Mucosa of descending colon (tissue), 3 donors: ENCODE results near the gene CACNG5. TPM values are rescaled to one million over a fixed set of nuclear protein-coding genes. Genes with fewer than 3 reads are reported as not detected.

Source experiments
- ATAC-seq: fragments of 200-7000 bp; cut with Tn5 transposase; one replicate; pipeline ENCODE4 v1.9.1; 2020; ENCODE audit warnings: mild to moderate bottlenecking, moderate library complexity
- DNase-seq, 3 donors: peaks; one replicate each; pipeline ENCODE4 v3.0.0-alpha.2; 2020
- H3K36me3 ChIP-seq: fragments of 200-600 bp; one replicate; pipeline ENCODE4 v1.8.0; 2021; ENCODE audit warnings: low read depth, mild to moderate bottlenecking
- H3K4me1 ChIP-seq: fragments of 200-600 bp; one replicate; pipeline ENCODE4 v1.8.0; 2021; ENCODE audit warnings: low read depth, mild to moderate bottlenecking
- H3K4me3 ChIP-seq: fragments of 200-600 bp; one replicate; pipeline ENCODE4 v1.8.0; 2021; ENCODE audit warnings: mild to moderate bottlenecking
- H3K9me3 ChIP-seq: fragments of 200-600 bp; one replicate; pipeline ENCODE4 v1.8.0; 2021; ENCODE audit warnings: mild to moderate bottlenecking
- intact Hi-C, 2 donors: fragments of 100-400 bp; cut with DNase I in 1 of 2; cut with micrococcal nuclease in 1 of 2; formaldehyde crosslinking; loops; one replicate each; pipeline versions ENCODE4 v1.11.0 to v1.11.1; 2022; cut with DNase I, micrococcal nuclease
- total RNA-seq, 3 donors: library from RNA; stranded (reverse); fragmentation: NEBNext Ultra II Directional in 2 of 3; extraction: Animal tissue kit (Norgen Biotek cat#: 25700) in 2 of 3; gene quantifications; one replicate each; pipeline versions ENCODE4 v1.2.1 to v1.2.4, GENCODE V29; 2021 to 2023
- TF ChIP-seq, protein P1 (sequence below): fragments of 200-600 bp; IDR thresholded peaks from one replicate; pipeline ENCODE4 v1.8.0; 2022; ENCODE audit warnings: antibody characterized with exemption, mild to moderate bottlenecking
- donor health status: DM: no; HTN: no; CAD: no; lungs with moderate emphysema.
- donor health status: DM: no; HTN: no; CAD: no.
- donor health status: DM: no; HTN: yes; CAD: no.

The CACNG5 gene
- total RNA-seq, 3 donors from 2014 or later = 0.44 TPM; not detected in 2

- intact Hi-C loops = no loop called here
- H3K9me3 ChIP-seq = no peaks in the 10 kb centered on the region
- DNase-seq (no peak), ATAC-seq (no peak)
- no peaks in the 10 kb centered on the region for H3K4me1 ChIP-seq
- no peaks in the 10 kb centered on the region for H3K36me3 ChIP-seq
- no peak overlapping the region for H3K4me3 ChIP-seq
- TF ChIP-seq, protein P1, sequence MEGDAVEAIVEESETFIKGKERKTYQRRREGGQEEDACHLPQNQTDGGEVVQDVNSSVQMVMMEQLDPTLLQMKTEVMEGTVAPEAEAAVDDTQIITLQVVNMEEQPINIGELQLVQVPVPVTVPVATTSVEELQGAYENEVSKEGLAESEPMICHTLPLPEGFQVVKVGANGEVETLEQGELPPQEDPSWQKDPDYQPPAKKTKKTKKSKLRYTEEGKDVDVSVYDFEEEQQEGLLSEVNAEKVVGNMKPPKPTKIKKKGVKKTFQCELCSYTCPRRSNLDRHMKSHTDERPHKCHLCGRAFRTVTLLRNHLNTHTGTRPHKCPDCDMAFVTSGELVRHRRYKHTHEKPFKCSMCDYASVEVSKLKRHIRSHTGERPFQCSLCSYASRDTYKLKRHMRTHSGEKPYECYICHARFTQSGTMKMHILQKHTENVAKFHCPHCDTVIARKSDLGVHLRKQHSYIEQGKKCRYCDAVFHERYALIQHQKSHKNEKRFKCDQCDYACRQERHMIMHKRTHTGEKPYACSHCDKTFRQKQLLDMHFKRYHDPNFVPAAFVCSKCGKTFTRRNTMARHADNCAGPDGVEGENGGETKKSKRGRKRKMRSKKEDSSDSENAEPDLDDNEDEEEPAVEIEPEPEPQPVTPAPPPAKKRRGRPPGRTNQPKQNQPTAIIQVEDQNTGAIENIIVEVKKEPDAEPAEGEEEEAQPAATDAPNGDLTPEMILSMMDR = no peak
Measured at GRCh38 chr17:66841328-66841727, 6.4 kb downstream of the CACNG5 start.

DNA sequence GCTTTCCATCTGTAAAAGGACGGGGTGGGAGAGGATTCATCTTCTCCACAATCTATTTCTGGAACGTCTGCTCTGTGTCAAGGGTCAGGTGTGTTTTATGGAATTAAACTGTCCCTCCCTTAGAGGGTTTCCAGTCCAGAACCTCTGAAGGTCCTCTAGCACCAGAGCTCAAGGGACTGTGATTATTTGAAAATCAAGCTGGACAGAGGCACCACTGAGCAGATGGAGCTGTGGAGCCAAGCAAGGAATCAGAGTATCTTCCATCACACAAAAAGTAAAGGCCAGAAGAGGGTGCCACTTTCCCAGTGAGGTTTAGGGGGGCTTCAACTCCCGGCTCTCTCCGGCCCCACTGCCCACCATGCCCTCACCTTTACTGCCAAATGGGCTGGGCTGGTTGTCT, 6.8 kb downstream of the CACNG5 start:
- TF ChIP-seq, protein P1 = no peak
- intact Hi-C loops = no loop called here
- no peaks in the 10 kb centered on the region for H3K9me3 ChIP-seq
- H3K4me1 ChIP-seq = no peaks in the 10 kb centered on the region
- H3K4me3 ChIP-seq = no peak overlapping the region
- no peak for ATAC-seq
- DNase-seq = no peak
- no peaks in the 10 kb centered on the region for H3K36me3 ChIP-seq

DNA sequence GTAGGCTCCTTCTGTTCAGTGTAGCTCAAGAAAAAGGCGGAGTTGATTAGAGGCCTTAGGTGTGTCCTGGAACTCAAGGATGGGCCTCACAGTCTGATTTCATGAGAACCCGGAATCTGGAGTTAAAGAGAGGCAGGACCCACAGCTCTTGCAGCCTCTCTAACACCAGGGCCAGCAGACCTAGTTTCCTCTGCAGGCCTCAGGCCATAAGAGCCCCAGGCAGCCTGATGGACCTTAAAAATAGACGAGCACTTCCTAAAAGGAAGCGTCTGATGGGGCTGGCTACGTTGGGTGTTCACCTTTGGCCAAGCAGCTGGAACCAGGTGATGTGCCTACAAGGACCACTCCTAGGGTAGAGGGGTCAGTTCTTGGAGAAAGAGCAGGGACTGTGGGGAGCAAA, 7.6 kb downstream of the CACNG5 start:
- intact Hi-C loops = no loop called here
- no peak for ATAC-seq

DNA sequence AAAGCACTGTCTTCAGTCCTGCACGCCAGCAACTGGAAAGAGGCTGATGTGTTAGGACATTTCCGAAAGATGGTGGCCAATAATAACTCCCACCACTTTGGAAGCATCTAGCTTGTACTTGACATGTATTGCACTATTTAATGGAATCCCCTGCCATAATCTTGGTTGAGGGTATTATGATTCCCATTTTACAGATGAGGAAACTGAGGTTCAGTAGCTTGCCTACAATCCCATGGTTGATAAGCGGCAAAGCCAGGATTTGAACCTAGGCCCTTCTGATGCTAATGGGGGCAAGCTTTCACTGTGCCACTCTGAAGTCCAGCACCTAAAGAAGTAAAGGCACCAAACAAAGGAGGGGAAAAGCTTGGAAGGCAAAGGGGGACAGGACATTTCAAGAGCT, 8.0 kb downstream of the CACNG5 start:
- intact Hi-C loops = no loop called here
- Histone ChIP-seq H3K4me3 (no peak overlapping the region), H3K9me3 (no peaks in the 10 kb centered on the region), H3K36me3 (no peaks in the 10 kb centered on the region), H3K4me1 (no peaks in the 10 kb centered on the region)
- no peak for DNase-seq
- ATAC-seq = no peak
- TF ChIP-seq, protein P1 = no peak

More for the DNA sequence above, 7.6 kb downstream of the CACNG5 start:
- no peaks in the 10 kb centered on the region for H3K9me3 ChIP-seq
- H3K4me3 ChIP-seq = no peak overlapping the region
- DNase-seq = no peak
- TF ChIP-seq, protein P1 = no peak
- H3K4me1 ChIP-seq = no peaks in the 10 kb centered on the region
- H3K36me3 ChIP-seq = no peaks in the 10 kb centered on the region

- Histone ChIP-seq H3K36me3 (no peaks in the 10 kb centered on the region), H3K4me1 (no peaks in the 10 kb centered on the region), H3K9me3 (no peaks in the 10 kb centered on the region), H3K4me3 (no peak overlapping the region)
- DNase-seq (no peak), ATAC-seq (no peak)
- TF ChIP-seq, protein P1 = no peak
- intact Hi-C loops = no loop called here
Measured at GRCh38 chr17:66843627-66844026, 8.7 kb downstream of the CACNG5 start.

- intact Hi-C loops = no loop called here
- H3K4me1 ChIP-seq = no peaks in the 10 kb centered on the region
- no peak overlapping the region for H3K4me3 ChIP-seq
- TF ChIP-seq, protein P1 = no peak
- no peaks in the 10 kb centered on the region for H3K9me3 ChIP-seq
- H3K36me3 ChIP-seq = no peaks in the 10 kb centered on the region
- no peak for DNase-seq
- ATAC-seq = no peak
Measured at GRCh38 chr17:66847704-66848103, 12.8 kb downstream of the CACNG5 start.
